ENCODE results near the gene TBCK.

DNA sequence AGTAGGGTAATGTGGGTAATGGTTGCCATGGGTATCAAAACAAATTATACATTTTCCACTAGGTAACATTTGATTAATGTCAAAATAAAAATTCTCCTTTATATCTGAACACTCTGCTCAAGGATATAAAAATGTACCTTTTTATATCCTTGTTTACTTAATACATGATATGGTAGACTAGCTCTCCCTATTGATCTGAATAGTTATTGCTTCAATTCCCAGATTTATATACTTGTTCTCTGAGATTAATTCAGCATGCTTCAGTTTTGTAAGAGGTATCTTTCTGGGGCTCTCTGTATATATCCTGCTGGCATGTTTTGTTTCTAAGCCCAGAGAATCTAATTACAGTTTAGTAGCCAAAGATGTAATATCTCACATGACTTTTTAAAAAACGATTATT is 251.0 kb downstream of the TBCK start:
- TF ChIP-seq, protein P1, sequence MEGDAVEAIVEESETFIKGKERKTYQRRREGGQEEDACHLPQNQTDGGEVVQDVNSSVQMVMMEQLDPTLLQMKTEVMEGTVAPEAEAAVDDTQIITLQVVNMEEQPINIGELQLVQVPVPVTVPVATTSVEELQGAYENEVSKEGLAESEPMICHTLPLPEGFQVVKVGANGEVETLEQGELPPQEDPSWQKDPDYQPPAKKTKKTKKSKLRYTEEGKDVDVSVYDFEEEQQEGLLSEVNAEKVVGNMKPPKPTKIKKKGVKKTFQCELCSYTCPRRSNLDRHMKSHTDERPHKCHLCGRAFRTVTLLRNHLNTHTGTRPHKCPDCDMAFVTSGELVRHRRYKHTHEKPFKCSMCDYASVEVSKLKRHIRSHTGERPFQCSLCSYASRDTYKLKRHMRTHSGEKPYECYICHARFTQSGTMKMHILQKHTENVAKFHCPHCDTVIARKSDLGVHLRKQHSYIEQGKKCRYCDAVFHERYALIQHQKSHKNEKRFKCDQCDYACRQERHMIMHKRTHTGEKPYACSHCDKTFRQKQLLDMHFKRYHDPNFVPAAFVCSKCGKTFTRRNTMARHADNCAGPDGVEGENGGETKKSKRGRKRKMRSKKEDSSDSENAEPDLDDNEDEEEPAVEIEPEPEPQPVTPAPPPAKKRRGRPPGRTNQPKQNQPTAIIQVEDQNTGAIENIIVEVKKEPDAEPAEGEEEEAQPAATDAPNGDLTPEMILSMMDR (IDR thresholded peaks at IDR 0.05), result no peak
- no peak for TF ChIP-seq POLR2A (IDR thresholded peaks at IDR 0.05)
